ENCODE measurements around the gene CYBB.

Gene CYBB

GRCh38 chrX:37786624-37787422 lies 7.0 kb downstream of the CYBB start:
- DNase-seq = no peak

GRCh38 chrX:37787423-37787869 lies 7.6 kb downstream of the CYBB start:
- DNase-seq = no peak

- no peak for DNase-seq
These were observed 16.5 kb downstream of the CYBB start for GRCh38 chrX:37796310-37796709.

GRCh38 chrX:37796805-37797204 lies 16.9 kb downstream of the CYBB start:
- no peak for DNase-seq

- no peak for DNase-seq
These were observed 20.1 kb downstream of the CYBB start for GRCh38 chrX:37799936-37800335.

- no peak for DNase-seq
These were observed 20.9 kb downstream of the CYBB start for GRCh38 chrX:37800717-37801116.

GRCh38 chrX:37802028-37802427 lies 22.2 kb downstream of the CYBB start:
- no peak for DNase-seq

GRCh38 chrX:37803057-37803456 lies 23.2 kb downstream of the CYBB start:
- DNase-seq = no peak

- no peak for DNase-seq
These were observed 30.1 kb downstream of the CYBB start for GRCh38 chrX:37809970-37810369.

GRCh38 chrX:37812110-37812509 lies 32.3 kb downstream of the CYBB start:
- DNase-seq = no peak

GRCh38 chrX:37813570-37813969 lies 33.7 kb downstream of the CYBB start:
- DNase-seq = no peak

- no peak for DNase-seq
These were observed 35.5 kb downstream of the CYBB start for GRCh38 chrX:37815366-37815765.

- DNase-seq = no peak
These were observed 36.9 kb downstream of the CYBB start for GRCh38 chrX:37816766-37817165.

GRCh38 chrX:37817176-37817575 lies 37.3 kb downstream of the CYBB start:
- DNase-seq = no peak

GRCh38 chrX:37817579-37817978 lies 37.7 kb downstream of the CYBB start:
- no peak for DNase-seq

GRCh38 chrX:37818031-37818430 lies 38.2 kb downstream of the CYBB start:
- no peak for DNase-seq

- DNase-seq = no peak
These were observed 40.8 kb downstream of the CYBB start for GRCh38 chrX:37820646-37821045.

GRCh38 chrX:37824491-37825214 lies 44.8 kb downstream of the CYBB start:
- no peak for DNase-seq

GRCh38 chrX:37825215-37825842 lies 45.5 kb downstream of the CYBB start:
- no peak for DNase-seq

- DNase-seq = no peak
These were observed 49.9 kb downstream of the CYBB start for GRCh38 chrX:37829721-37830120.

GRCh38 chrX:37830371-37830770 lies 50.5 kb downstream of the CYBB start:
- peak; percentile 22 for DNase-seq

- no peak for DNase-seq
These were observed 55.1 kb downstream of the CYBB start for GRCh38 chrX:37834937-37835336.

- DNase-seq = no peak
These were observed 61.1 kb downstream of the CYBB start for GRCh38 chrX:37840931-37841330.

GRCh38 chrX:37844622-37845021 lies 64.8 kb downstream of the CYBB start:
- no peak for DNase-seq

Data from fibroblast of skin of abdomen (primary cell).